ENCODE data around the gene KCTD3. TPM values are rescaled to one million over a fixed set of nuclear protein-coding genes. Genes with fewer than 3 reads are reported as not detected.

KCTD3 gene
- total RNA-seq (2014; rRNA removed; shearing (Covaris generic)): 23.2 and 26.9 TPM in 2 replicates
- 26.9 and 36.6 TPM in 2 replicates for polyA plus RNA-seq (2015; cell fraction: cytosol; rRNA removed)
- 41.0 and 47.6 TPM in 2 replicates for polyA plus RNA-seq (2015; cell fraction: nucleus; rRNA removed)

DNA sequence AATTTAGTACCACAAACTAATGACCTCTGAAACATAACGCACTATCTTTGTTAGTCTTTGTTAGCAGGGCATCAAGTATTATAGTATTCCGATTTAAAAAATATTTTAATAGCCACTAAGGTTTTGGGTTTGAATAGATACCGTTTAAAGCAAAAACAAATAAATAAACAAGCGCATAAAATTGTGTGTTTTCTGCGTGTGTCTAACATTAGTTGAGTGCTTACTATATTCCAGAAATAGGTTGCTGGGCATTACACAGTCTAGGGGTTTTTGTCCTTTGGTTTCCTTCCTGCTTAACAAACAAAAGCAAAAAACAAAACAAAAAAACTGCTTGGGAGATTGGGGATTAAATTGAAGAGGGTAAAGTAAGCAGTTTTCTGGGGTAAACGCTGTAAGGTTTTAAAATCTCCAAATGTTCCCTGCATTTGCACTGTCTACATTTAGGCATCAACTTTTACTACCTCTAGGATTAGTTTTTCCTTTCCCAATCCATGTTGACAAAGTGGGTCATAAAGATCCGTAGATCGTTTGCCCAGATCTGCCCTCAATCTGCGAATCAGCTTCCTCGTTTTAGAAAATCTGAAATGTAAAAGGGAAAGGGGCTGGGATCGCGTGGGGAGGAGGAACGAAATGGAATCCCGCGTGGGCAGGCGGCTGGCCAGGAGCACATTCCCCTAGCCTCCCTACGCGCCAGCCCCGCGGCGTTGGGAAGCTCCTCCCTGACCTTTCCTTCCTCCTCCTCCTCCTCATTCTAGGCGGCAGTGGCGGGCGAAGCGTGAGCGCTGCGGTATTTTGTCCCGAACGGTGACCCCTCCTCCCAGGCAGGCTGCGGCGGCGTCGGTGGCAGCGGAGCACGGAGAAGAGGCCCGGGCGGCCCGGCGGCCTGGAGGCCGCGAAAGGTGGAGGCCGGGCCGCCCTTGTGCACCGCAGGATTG lies at the start of gene KCTD3:
Gene KCTD3 (plus strand): TSS at position 749 of the 935 bp plus-strand sequence. CDS start 382 bp downstream, outside the sequence.
- DNase-seq (ENCODE audit: low read depth): peak; percentile 87

DNA sequence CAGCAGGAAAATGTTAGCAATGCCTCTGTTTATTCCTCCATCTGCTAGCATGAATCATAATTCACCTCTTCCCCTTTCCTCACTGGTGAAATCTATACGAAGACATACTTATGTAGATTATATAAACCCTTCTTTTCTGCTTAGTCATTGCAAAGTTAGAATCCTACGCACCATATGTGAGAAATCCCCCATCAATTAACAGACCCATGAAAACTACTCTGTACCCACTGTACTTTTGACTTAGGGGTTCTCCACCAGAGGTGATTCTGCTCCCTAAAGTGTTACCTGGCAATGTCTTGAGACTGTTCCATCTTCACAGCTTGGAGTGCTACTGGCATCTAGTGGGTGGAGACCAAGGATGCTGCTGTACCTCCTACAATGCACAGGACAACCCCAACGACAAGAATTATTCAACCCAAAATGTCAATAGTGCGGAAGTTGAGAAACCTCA lies 49.6 kb upstream of the KCTD3 start:
- peak; percentile 29 for DNase-seq (ENCODE audit: low read depth)

DNA sequence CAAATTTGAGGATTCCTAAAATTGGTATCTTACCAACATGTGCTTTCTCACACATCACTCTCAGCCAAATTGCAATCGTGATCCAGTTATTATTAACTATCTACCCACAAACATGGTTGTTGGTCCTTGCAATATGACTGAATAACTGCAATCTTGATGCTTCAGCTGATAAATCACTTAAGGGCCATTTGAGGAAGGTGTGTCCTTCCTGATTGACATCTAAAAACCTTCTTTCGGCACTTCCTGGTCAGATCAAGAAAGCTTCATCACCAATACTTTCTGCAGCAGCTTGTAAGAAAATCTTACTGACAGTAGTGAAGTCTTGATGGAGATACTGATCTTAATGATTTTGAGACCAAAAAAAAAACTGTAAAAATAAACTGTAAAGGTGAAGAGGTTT lies 48.5 kb upstream of the KCTD3 start:
- no peak for DNase-seq (ENCODE audit: low read depth)

DNA sequence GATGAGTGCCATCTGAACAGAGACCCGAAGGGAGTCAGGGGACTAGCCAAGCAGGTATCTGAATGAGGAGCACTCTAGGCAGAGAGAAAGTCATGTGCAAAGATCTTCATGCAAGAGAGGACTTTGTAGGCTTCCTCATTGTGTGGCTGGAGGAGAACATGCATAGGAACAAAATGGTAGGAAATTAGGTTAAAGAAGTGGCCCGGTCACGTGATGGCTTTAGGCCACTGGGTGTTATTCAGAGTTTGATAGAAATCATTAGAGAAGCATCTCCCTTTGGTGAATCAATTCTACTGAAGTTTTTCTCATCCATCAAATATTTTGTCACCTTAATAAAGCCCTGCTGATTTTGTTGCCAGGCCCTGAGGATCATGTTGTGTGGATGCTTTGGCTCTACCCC lies 45.8 kb upstream of the KCTD3 start:
- DNase-seq (ENCODE audit: low read depth): no peak

DNA sequence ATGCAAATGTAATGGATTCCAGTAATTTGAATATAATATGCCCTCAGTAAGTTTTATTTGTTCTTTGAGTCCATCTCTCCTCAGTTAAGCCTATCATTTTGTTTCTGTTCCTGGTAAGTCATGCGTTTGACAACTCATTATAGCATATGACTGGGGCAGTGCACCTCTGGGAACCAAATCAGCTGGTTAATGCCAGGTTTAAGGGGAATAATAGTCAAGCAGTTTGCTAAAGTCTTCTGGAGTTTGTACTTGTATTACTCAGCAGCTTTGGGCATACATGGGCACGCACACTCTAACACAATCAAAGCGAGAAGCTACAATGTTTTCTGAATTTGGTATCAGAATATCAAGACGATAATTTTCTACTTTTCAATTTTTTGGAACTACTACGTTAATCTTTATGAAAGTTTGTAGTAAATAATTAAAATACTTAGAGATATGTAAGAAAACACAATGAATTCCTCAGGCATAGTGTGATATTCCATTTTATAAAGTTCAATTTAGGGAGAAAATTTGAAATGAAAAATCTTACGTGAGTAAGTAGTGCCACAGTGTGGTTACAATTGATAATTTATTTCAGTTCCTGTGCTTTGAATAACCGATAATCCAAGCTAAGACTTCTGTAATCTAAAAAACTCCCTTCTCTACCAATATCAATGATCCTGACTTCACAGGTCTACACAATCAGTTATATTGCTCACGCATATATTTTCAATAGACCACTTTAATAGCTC lies 43.8 kb upstream of the KCTD3 start:
- DNase-seq (ENCODE audit: low read depth): no peak

DNA sequence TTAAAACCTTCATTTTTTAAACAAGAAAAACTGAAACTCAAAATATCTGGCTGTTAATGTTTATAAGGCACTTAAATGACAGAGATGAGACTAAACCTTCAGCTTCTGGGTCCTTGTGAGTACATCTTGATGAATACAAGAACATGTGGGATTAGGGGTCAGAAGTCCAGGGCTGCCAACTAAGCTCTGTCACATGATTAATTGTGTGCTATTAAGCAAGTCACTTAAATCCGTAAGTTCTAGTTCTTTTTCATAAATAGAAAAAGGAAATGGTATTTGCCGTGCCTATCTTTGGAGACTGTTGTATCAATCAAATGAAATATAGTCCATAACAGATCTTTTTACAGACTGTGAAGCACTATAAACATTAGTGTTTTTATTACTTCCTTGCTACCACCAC lies 43.2 kb upstream of the KCTD3 start:
- no peak for DNase-seq (ENCODE audit: low read depth)

DNA sequence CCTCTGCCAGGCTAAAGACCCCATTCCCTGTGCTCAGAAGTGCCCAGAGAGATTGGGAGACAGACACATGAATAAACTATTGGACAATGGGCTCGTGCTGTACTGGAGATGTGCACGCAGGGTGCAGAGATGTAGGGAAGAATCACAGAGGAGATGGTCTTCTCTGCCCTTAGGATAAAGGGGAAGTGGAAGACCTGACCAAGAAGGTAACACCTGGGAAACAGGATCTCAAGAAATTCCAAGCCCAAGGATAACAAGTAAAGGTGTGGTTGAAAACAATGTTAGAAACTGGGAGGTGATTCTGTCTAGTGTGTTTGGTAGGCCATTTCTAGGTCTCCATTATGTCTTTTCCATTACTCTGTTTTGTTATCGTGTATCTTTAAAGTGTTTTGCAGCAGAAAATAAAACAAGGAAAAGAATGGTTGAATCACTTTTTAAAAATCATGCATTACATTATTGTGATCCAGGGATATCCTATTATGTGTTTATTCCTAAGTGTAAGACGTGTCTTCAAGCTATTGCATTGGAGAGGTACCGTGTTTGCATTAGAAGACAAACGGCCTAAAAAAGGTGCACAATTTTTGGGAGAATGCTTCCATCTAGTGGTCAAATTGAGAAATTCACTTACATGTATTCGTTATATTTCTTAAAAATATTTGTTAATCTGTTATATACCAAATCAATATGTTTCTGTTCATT lies 40.8 kb upstream of the KCTD3 start:
- DNase-seq (ENCODE audit: low read depth): peak; percentile 18

DNA sequence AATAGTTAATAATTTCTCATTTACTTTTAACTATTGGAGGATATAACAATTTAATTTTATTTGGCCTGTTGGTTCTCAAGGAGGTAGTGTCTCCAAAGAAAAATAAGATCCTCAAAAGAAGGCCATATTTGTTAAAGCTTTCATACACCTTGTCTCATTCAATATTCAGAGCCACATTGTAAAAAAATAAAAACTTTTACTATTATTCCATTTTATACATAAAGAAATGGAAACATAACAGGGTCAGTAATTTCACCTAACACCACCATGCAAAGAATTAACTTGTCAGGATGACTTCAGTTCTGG lies 40.3 kb upstream of the KCTD3 start:
- DNase-seq (ENCODE audit: low read depth): no peak

DNA sequence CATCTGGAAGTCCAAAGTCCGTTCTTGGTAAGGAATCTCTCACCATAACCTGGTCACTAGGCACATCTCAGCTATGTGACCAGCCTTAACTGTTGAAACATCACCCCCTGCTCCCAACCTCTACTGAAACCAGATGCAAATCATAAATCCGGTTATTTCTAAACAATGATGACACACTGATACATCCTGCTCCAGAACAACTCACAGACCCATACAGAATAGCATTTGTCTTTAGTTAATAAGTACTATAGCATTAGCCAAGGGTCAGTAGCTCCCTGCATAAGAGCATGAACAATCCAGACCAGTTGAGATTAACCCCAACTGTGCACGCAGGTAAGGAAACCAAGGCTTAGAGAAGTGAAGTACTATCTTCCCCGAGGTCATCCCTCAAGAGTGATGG lies 38.0 kb upstream of the KCTD3 start:
- DNase-seq (ENCODE audit: low read depth): no peak

DNA sequence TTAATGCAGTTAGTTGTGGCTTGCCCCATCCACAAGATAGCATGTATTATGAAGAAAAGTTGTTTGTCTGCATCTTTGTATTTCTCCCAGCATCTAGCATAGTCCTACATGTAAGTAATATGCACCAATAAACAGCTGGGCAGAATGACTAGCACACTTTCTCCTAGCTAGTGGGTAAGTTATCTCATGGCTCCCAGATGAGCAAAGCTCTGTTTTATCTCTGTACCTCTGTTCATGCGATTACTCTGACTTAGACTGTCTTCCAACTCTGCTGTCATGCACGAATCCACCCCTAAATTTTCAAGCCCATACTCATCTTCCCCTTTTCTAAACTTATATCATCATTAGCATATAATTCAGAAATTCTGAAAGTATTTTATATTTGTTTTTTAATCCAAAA lies 37.5 kb upstream of the KCTD3 start:
- no peak for DNase-seq (ENCODE audit: low read depth)

DNA sequence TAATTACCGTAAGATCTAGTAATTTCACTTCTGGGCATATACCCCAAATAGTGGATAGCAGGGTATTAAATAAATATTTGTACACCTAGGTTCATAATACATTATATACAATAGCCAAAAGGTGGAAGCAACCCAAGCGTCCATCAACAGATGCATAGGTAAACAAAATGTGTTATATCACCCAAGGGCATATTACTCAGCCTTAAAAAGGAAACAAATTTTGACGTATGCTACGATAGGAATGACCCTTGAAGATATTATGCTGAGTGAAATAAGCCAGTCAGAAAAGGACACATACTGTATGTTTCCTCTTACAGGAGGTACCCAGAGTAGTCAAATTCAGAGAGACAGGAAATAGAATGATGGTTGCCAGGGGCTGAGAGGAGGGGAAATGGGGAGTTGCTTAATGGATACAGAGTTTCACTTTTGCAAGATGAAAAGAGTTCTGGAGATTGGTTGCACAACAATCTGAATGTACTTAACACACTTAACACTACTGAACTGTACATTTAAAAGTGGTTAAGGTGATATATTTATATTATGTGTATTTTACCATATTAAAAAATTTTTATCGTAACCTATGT lies 36.6 kb upstream of the KCTD3 start:
- DNase-seq (ENCODE audit: low read depth): no peak

DNA sequence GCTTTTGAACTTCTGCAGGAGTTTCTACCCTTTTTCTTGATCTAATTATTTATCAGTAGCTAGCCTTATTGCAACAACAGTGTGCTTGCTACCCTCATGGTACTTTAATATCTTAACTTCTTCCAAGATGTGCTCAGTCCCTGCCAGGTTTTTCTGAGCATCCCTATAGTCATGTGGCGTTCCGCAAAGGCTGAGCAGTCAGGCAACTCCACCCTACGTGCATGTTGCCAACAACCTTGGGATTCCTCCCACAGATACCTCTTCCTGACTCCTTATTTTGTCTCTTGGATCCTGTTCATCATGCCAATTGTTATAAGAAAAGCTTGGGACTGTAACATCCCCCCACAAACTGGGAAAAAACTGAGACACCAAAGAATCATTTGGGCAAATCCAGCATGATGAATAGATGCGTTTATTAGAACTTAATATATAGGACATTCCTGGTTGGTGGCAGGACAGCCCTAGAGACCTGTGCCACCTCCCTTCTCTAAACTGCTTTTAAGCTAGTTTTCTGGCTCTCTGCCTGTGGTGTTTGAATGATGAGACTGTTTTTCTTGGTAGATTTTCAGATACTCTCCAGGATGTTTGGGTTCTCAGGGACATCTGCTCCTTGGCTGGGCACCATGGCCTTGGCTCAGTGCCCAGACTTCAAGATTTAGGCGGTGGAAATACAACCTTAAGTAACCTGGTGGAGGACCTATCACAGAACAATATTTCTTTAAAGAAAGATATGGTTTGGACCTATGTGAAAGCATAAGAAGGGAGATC lies 27.1 kb upstream of the KCTD3 start:
- DNase-seq (ENCODE audit: low read depth): peak; percentile 58

DNA sequence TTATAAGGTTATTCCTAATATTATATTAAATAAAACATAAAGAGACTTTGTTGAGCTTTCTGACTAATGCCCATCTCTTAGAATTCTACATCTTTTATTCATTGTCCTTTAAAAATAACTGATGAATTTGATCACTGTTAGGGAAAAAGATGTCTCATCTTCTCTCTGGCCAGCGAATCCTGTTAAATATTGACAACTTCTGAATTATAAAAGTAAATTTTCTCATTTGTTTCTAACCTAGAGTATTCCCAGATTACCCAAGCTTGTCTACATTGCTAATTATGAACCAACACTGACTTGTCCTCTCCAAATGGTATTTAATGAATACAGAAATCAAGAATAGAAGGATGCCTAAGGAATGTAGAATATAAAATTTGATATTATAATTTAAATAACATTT lies 24.8 kb upstream of the KCTD3 start:
- no peak for DNase-seq (ENCODE audit: low read depth)

DNA sequence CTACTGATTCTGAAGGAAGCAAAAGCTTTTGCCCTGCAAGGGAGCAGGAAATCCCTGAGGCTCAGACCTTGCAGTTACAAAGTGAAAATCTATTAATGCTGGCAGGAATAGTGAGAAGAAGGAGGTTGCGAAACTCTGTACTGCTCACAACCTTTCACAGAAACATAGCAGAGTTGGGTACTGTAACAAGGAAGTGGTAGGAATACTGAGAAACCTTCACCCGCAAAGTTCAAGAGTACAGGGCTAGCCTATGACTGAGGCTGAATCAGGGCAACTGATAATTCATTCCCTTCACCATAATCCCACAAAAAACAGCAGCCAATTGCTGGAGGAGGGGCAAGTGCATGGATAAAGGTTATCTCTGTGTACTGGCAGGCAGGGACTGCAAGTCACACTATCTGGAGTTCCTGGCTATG lies 23.9 kb upstream of the KCTD3 start:
- DNase-seq (ENCODE audit: low read depth): peak; percentile 85

DNA sequence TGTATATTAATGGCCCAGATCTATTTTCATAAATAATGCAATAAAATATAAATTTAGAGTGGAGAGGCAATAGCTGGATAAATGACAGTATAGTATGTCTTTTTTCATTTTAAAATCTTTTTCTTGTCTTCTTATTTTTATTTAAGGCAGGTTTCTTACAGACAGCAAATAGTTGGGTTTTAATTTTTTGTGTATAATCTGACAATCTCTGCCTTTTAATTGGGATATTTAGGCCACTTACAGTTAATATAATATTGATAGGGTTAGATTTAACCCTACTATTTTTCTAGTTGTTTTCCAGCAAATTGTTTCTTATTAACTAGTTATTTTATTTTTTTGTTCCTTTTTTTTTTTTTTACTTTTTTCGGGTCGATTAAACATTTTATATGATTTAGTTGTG lies 23.3 kb upstream of the KCTD3 start:
- DNase-seq (ENCODE audit: low read depth): no peak

DNA sequence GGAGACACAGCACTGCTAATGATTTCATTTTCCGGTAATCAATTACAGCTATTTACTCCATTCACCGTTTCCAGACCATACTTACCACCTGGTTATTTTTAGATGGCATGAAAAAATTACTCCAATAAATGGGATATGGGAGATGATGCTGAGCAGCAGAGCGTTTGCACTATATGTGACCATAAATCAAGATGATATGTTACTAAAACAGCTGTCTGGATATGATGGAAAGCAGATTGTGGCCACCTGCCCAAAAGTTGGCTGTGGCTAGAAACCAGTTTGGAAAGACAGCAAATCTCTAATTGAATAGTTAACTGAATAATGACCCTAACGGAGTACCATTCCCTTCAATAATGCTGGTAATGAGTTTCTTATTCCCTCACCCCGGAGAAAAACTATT lies 22.5 kb upstream of the KCTD3 start:
- no peak for DNase-seq (ENCODE audit: low read depth)

DNA sequence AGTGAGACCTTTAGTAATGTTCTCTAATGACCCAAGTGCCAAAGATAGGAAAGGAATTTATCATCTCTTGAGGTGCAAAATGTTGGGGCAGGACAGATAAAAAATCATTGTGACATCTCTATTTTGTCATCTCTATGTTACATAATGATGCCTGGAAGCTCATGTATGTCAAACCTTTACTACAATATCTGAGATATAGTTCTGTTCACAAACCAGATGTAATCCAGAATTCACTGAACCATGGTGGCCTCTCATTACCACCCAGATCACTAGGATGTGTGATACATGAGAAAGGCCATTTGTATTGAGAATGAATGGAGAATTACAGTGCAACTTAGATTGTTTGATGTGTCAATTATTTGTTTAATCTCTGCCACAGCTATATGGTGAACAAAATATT lies 22.0 kb upstream of the KCTD3 start:
- no peak for DNase-seq (ENCODE audit: low read depth)

DNA sequence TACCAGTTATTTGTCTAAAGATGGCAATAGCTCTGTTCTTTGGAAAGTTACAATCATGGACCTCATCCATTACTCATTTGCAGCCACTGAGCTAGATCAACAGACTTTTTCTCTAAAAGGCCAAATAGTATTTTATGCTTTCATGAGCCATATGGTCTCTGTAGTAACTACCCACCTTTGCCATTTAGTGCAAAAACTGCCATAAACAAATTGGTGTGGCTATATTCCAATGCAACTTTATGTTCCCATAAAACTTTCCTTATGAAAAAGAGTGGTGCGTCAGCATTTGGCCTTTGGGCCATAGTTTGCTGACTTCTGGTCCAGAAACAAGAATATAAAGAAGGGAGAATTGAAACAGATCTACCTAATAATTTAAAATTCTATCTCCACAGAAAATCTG lies 20.1 kb upstream of the KCTD3 start:
- DNase-seq (ENCODE audit: low read depth): no peak

DNA sequence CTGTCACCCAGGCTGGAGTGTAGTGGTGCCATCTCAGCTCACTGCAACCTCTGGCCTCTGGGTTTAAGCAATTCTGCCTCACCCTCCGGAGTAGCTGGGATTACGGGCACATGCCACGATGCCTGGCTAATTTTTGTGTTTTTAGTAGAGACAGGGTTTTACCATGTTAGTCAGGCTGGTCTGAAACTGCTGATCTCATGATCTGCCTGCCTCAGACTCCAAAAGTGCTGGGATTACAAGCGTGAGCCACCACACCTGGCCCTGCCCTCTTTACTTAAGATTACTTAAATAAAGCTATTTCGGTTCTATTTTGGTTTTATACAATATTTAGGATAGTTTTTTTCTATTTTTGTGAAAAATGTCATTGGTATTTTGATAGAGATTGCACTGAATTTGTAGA lies 15.3 kb upstream of the KCTD3 start:
- DNase-seq (ENCODE audit: low read depth): no peak

DNA sequence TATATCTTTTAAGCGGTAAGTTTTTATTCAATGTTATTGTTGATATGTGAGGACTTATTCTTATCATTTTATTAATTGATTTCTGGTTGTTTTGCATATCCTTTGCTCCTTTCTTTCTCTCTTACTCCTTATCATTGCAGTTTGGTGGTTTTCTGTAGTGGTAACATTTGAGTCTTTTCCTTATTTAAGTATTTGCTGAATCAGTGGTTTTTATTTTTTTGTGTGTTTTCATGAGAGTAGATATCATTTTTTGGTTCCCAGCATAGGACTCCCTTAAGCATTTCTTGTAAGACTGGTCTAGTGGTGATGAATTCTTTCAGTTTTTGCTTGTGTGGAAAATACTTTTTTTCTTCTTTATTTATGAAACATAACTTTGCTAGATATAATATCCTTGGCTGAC lies 12.2 kb upstream of the KCTD3 start:
- DNase-seq (ENCODE audit: low read depth): no peak

DNA sequence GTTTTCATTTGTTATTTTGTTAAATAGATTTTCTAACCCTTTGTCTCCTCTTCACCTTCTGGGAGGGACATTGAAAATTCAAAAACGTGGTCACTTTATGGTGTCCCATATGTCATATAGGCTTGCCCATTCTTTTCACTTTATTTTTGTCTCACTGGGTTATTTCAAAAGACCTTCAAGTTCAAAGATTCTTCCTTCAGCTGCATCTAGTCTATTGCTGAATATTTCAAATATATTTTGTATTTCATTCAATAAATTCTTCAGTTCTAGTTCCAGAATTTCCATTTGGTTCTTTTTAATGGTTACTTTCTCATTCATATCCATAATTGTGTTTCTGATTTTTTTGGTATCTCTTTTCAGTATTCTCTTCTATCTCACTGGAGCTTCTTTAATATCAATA lies 11.6 kb upstream of the KCTD3 start:
- no peak for DNase-seq (ENCODE audit: low read depth)

Data from HT1080 (cell line).